Skeletal muscle satellite cell (primary cell): Measurements from ENCODE around the gene IL2RG.

Experiments
- H3K27me3 ChIP-seq: 2 replicates; pipeline ENCODE4 v1.7.0; 2013; ENCODE audit warnings: low read length; ENCODE audit not compliant: control insufficient read depth, insufficient read depth
- H3K36me3 ChIP-seq: 2 replicates; pipeline ENCODE4 v1.7.0; 2013; ENCODE audit warnings: mild to moderate bottlenecking, control low read depth, low read length; ENCODE audit not compliant: insufficient read depth
- H3K4me1 ChIP-seq: 2 replicates; pipeline ENCODE4 v1.7.0; 2013; ENCODE audit warnings: low read length; ENCODE audit not compliant: control insufficient read depth, insufficient read depth
- H3K4me2 ChIP-seq: 2 replicates; pipeline ENCODE4 v1.7.0; 2013; ENCODE audit warnings: mild to moderate bottlenecking, low read length
- H3K4me3 ChIP-seq: 2 replicates; pipeline ENCODE4 v1.7.0; 2013; ENCODE audit warnings: low read length
- H3K9ac ChIP-seq: 2 replicates; pipeline ENCODE4 v1.7.0; 2013; ENCODE audit warnings: mild to moderate bottlenecking, low read depth, low read length, moderate library complexity
- H3K9me3 ChIP-seq: replicated peaks from 2 replicates; pipeline ENCODE4 v1.7.0; 2013; ENCODE audit warnings: mild to moderate bottlenecking, control low read depth, low read length

The IL2RG gene

GRCh38 chrX:71095555-71095980 lies 15.8 kb downstream of the IL2RG start, which contains the start of gene FOXO4:
TSS of gene FOXO4 (plus strand) at chrX:71095851. CDS start at chrX:71096529, 678 bp downstream.
- Histone ChIP-seq H3K9ac (peak within 1 kb of the TSS; percentile 75), H3K4me3 (peak within 1 kb of the TSS; percentile 84), H3K27me3 (no peaks in the 10 kb centered on the region), H3K36me3 (no peaks in the 10 kb centered on the region), H3K9me3 (no peaks in the 10 kb centered on the region), H3K4me2 (peak within 1 kb of the TSS; percentile 89), H3K4me1 (no peaks in the 10 kb centered on the region)

GRCh38 chrX:71095033-71095432 lies 16.3 kb downstream of the IL2RG start:
- Histone ChIP-seq H3K4me3 (peak overlapping the region; percentile 84), H3K4me2 (peak overlapping the region; percentile 78), H3K27me3 (no peaks in the 10 kb centered on the region), H3K9ac (peak overlapping the region; percentile 75), H3K9me3 (no peaks in the 10 kb centered on the region), H3K36me3 (no peaks in the 10 kb centered on the region), H3K4me1 (no peaks in the 10 kb centered on the region)

GRCh38 chrX:71091263-71091662 lies 20.1 kb downstream of the IL2RG start:
- Histone ChIP-seq H3K4me2 (no peak overlapping the region), H3K9ac (no peak overlapping the region), H3K9me3 (no peaks in the 10 kb centered on the region), H3K27me3 (no peaks in the 10 kb centered on the region), H3K4me1 (no peaks in the 10 kb centered on the region), H3K36me3 (no peaks in the 10 kb centered on the region), H3K4me3 (no peak overlapping the region)

GRCh38 chrX:71085900-71086299 lies 25.5 kb downstream of the IL2RG start:
- Histone ChIP-seq H3K4me2 (no peak overlapping the region), H3K27me3 (peaks cover 4% of the 10 kb centered on the region), H3K4me3 (no peak overlapping the region), H3K4me1 (no peaks in the 10 kb centered on the region), H3K9me3 (no peaks in the 10 kb centered on the region), H3K36me3 (no peaks in the 10 kb centered on the region), H3K9ac (no peak overlapping the region)

GRCh38 chrX:71082822-71083221 lies 28.6 kb downstream of the IL2RG start:
- Histone ChIP-seq H3K27me3 (peaks cover 8% of the 10 kb centered on the region), H3K4me1 (no peaks in the 10 kb centered on the region), H3K9me3 (no peaks in the 10 kb centered on the region), H3K9ac (no peak overlapping the region), H3K36me3 (no peaks in the 10 kb centered on the region), H3K4me2 (no peak overlapping the region), H3K4me3 (no peak overlapping the region)

GRCh38 chrX:71082124-71082647 lies 29.2 kb downstream of the IL2RG start:
- Histone ChIP-seq H3K4me3 (no peak overlapping the region), H3K36me3 (no peaks in the 10 kb centered on the region), H3K4me2 (no peak overlapping the region), H3K9ac (no peak overlapping the region), H3K9me3 (no peaks in the 10 kb centered on the region), H3K4me1 (no peaks in the 10 kb centered on the region), H3K27me3 (peaks cover 8% of the 10 kb centered on the region)

GRCh38 chrX:71081330-71082123 lies 29.9 kb downstream of the IL2RG start:
- Histone ChIP-seq H3K27me3 (peaks cover 13% of the 10 kb centered on the region), H3K9me3 (no peaks in the 10 kb centered on the region), H3K9ac (no peak overlapping the region), H3K36me3 (no peaks in the 10 kb centered on the region), H3K4me1 (no peaks in the 10 kb centered on the region), H3K4me3 (no peak overlapping the region), H3K4me2 (no peak overlapping the region)

- no peaks in the 10 kb centered on the region for H3K9me3 ChIP-seq
- peaks cover 15% of the 10 kb centered on the region for H3K27me3 ChIP-seq
- no peak overlapping the region for H3K9ac ChIP-seq
- no peak overlapping the region for H3K4me2 ChIP-seq
- no peak overlapping the region for H3K4me3 ChIP-seq
- H3K4me1 ChIP-seq = no peaks in the 10 kb centered on the region
- H3K36me3 ChIP-seq = no peaks in the 10 kb centered on the region
Measured at GRCh38 chrX:71070531-71070930, 40.8 kb downstream of the IL2RG start.

GRCh38 chrX:71068044-71068918 lies 43.1 kb downstream of the IL2RG start, which contains the start of gene SNX12:
TSS of gene SNX12 (minus strand) at chrX:71068334. CDS start at chrX:71068306, 28 bp downstream.
- H3K27me3 ChIP-seq = peaks cover 1% of the 10 kb centered on the region
- H3K4me1 ChIP-seq = no peaks in the 10 kb centered on the region
- H3K4me2 ChIP-seq = peak within 1 kb of the TSS; percentile 85
- no peaks in the 10 kb centered on the region for H3K9me3 ChIP-seq
- H3K4me3 ChIP-seq = peak within 1 kb of the TSS; percentile 82
- no peaks in the 10 kb centered on the region for H3K36me3 ChIP-seq
- peak within 1 kb of the TSS; percentile 85 for H3K9ac ChIP-seq

GRCh38 chrX:71067712-71068043 lies 43.7 kb downstream of the IL2RG start:
- Histone ChIP-seq H3K4me3 (peak overlapping the region; percentile 82), H3K9ac (peak overlapping the region; percentile 85), H3K4me2 (peak overlapping the region; percentile 82), H3K4me1 (no peaks in the 10 kb centered on the region), H3K36me3 (no peaks in the 10 kb centered on the region), H3K9me3 (no peaks in the 10 kb centered on the region), H3K27me3 (no peaks in the 10 kb centered on the region)

GRCh38 chrX:71067089-71067488 lies 44.3 kb downstream of the IL2RG start:
- H3K4me1 ChIP-seq = no peaks in the 10 kb centered on the region
- no peaks in the 10 kb centered on the region for H3K27me3 ChIP-seq
- H3K4me3 ChIP-seq = peak overlapping the region; percentile 82
- peak overlapping the region; percentile 85 for H3K9ac ChIP-seq
- H3K4me2 ChIP-seq = peak overlapping the region; percentile 82
- peaks cover under 1% of the 10 kb centered on the region for H3K36me3 ChIP-seq
- no peaks in the 10 kb centered on the region for H3K9me3 ChIP-seq
